Prostate gland (tissue), 2 donors: ENCODE results near the gene MPDU1.

Experiments used
- POLR2A ChIP-seq: fragments of 450-650 bp; IDR thresholded peaks from one replicate; pipeline ENCODE4 v1.6.1; 2016; ENCODE audit warnings: antibody characterized with exemption, mild to moderate bottlenecking
- POLR2AphosphoS5 ChIP-seq: sonication (generic); formaldehyde crosslinking; IDR thresholded peaks from one replicate; pipeline ENCODE4 v1.6.1; 2017; ENCODE audit warnings: antibody characterized with exemption
- TF ChIP-seq, protein P1 (sequence below), 4 experiments: fragments of 200-600 bp in 2 of 4; fragments of 450-650 bp in 2 of 4; sonication (generic) in 2 of 4; IDR thresholded peaks; 1 replicate in 3 of 4; 2 replicates in 1 of 4; pipeline ENCODE4 v1.5.1; 2016 to 2019; ENCODE audit warnings: antibody characterized with exemption in 4 of 4, mild to moderate bottlenecking in 2 of 4, moderate library complexity in 2 of 4

GRCh38 chr17:7611635-7612293, 28.1 kb downstream of the MPDU1 start:
- TF ChIP-seq, protein P1, sequence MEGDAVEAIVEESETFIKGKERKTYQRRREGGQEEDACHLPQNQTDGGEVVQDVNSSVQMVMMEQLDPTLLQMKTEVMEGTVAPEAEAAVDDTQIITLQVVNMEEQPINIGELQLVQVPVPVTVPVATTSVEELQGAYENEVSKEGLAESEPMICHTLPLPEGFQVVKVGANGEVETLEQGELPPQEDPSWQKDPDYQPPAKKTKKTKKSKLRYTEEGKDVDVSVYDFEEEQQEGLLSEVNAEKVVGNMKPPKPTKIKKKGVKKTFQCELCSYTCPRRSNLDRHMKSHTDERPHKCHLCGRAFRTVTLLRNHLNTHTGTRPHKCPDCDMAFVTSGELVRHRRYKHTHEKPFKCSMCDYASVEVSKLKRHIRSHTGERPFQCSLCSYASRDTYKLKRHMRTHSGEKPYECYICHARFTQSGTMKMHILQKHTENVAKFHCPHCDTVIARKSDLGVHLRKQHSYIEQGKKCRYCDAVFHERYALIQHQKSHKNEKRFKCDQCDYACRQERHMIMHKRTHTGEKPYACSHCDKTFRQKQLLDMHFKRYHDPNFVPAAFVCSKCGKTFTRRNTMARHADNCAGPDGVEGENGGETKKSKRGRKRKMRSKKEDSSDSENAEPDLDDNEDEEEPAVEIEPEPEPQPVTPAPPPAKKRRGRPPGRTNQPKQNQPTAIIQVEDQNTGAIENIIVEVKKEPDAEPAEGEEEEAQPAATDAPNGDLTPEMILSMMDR (IDR thresholded peaks at IDR 0.05) = no peak
- TF ChIP-seq POLR2AphosphoS5 (no peak), POLR2A (no peak)
